ENCODE data around the gene MAP6D1.

The MAP6D1 gene

GRCh38 chr3:183822631-183823030 lies 2.7 kb downstream of the MAP6D1 start:
- no peak for DNase-seq

- no peak for DNase-seq
These were observed 5.5 kb downstream of the MAP6D1 start for GRCh38 chr3:183819831-183820230.

GRCh38 chr3:183818706-183819624 lies 6.4 kb downstream of the MAP6D1 start:
- DNase-seq, result no peak

GRCh38 chr3:183818041-183818620 lies 7.2 kb downstream of the MAP6D1 start:
- DNase-seq, result no peak

- no peak for DNase-seq
These were observed 7.7 kb downstream of the MAP6D1 start for GRCh38 chr3:183817639-183818038.

GRCh38 chr3:183816681-183817510 lies 8.5 kb downstream of the MAP6D1 start:
- DNase-seq, result no peak

GRCh38 chr3:183815951-183816475 lies 9.4 kb downstream of the MAP6D1 start:
- DNase-seq, result no peak

- DNase-seq, result no peak
These were observed 9.8 kb downstream of the MAP6D1 start for GRCh38 chr3:183815563-183815940.

GRCh38 chr3:183814240-183814639 lies 11.1 kb downstream of the MAP6D1 start:
- DNase-seq, result no peak

GRCh38 chr3:183812761-183813445 lies 12.5 kb downstream of the MAP6D1 start:
- DNase-seq, result peak; percentile 52

- DNase-seq, result no peak
These were observed 13.7 kb downstream of the MAP6D1 start for GRCh38 chr3:183811638-183812037.

- DNase-seq, result no peak
These were observed 14.5 kb downstream of the MAP6D1 start for GRCh38 chr3:183810643-183811594.

- peak; percentile 90 for DNase-seq
These were observed 16.1 kb downstream of the MAP6D1 start for GRCh38 chr3:183809270-183809669.

- DNase-seq, result no peak
These were observed 17.0 kb downstream of the MAP6D1 start for GRCh38 chr3:183808355-183808754.

- DNase-seq, result no peak
These were observed 17.5 kb downstream of the MAP6D1 start for GRCh38 chr3:183807881-183808280.

GRCh38 chr3:183807209-183807728 lies 18.1 kb downstream of the MAP6D1 start:
- DNase-seq, result peak; percentile 99

GRCh38 chr3:183802989-183803388 lies 22.4 kb downstream of the MAP6D1 start:
- no peak for DNase-seq

GRCh38 chr3:183801601-183802000 lies 23.8 kb downstream of the MAP6D1 start:
- no peak for DNase-seq

- DNase-seq, result no peak
These were observed 25.0 kb downstream of the MAP6D1 start for GRCh38 chr3:183800243-183800863.

- no peak for DNase-seq
These were observed 25.9 kb downstream of the MAP6D1 start for GRCh38 chr3:183799461-183799860.

- no peak for DNase-seq
These were observed 27.4 kb downstream of the MAP6D1 start for GRCh38 chr3:183797996-183798395.
